GM23338 (cell line): ENCODE measurements around the gene SYCN. TPM values are rescaled to one million over a fixed set of nuclear protein-coding genes. Genes with fewer than 3 reads are reported as not detected.

ENCODE experiments used
- ATAC-seq: fragments of 200-7000 bp; cut with Tn5 transposase; 3 replicates; pipeline ENCODE4 v1.9.1; 2020
- DNase-seq: peaks from one replicate; pipeline ENCODE4 v3.0.0-alpha.2; 2015; ENCODE audit warnings: low spot score
- H2AFZ ChIP-seq: fragments of 200-600 bp; sonication (generic); 2 replicates; pipeline ENCODE4 v1.8.0; 2016; ENCODE audit warnings: antibody characterized with exemption, mild to moderate bottlenecking, moderate library complexity
- H3F3A ChIP-seq: fragments of 200-600 bp; sonication (generic); replicated peaks from 2 replicates; pipeline ENCODE4 v1.8.0; 2017; ENCODE audit warnings: antibody characterized with exemption, mixed run types, low read depth
- H3K27ac ChIP-seq: fragments of 200-600 bp; sonication (generic); 2 replicates; pipeline ENCODE4 v1.6.1; 2016; ENCODE audit warnings: low read depth
- H3K27me3 ChIP-seq: fragments of 200-600 bp; sonication (generic); 2 replicates; pipeline ENCODE4 v1.8.0; 2016; ENCODE audit warnings: mild to moderate bottlenecking, mixed run types, moderate library complexity; ENCODE audit not compliant: insufficient read depth
- H3K36me3 ChIP-seq: fragments of 200-600 bp; sonication (generic); 2 replicates; pipeline ENCODE4 v1.8.0; 2016; ENCODE audit warnings: mild to moderate bottlenecking; ENCODE audit not compliant: insufficient read depth
- H3K4me1 ChIP-seq: fragments of 200-600 bp; sonication (generic); 2 replicates; pipeline ENCODE4 v1.8.0; 2016; ENCODE audit warnings: mild to moderate bottlenecking, moderate library complexity; ENCODE audit not compliant: insufficient read depth
- H3K4me2 ChIP-seq: fragments of 200-600 bp; sonication (generic); 2 replicates; pipeline ENCODE4 v1.7.1; 2017; ENCODE audit warnings: mixed run types
- H3K4me3 ChIP-seq: fragments of 200-600 bp; sonication (generic); 2 replicates; pipeline ENCODE4 v1.6.1; 2016; ENCODE audit warnings: mixed run types
- H3K79me2 ChIP-seq: fragments of 200-600 bp; sonication (generic); replicated peaks from 2 replicates; pipeline ENCODE4 v1.8.0; 2017; ENCODE audit warnings: mild to moderate bottlenecking; ENCODE audit not compliant: insufficient read depth
- H3K9me2 ChIP-seq: fragments of 200-600 bp; sonication (generic); 2 replicates; pipeline ENCODE4 v1.8.0; 2017; ENCODE audit not compliant: insufficient read depth
- H4K20me1 ChIP-seq: fragments of 200-600 bp; sonication (generic); replicated peaks from 2 replicates; pipeline ENCODE4 v1.8.0; 2017; ENCODE audit warnings: mild to moderate bottlenecking; ENCODE audit not compliant: insufficient read depth
- H3K27ac Mint-ChIP-seq: 2 replicates; pipeline ENCODE4 v1.8.0; 2020; ENCODE audit warnings: inconsistent platforms, mild to moderate bottlenecking, moderate library complexity, mixed read lengths
- H3K27me3 Mint-ChIP-seq: 3 replicates; pipeline ENCODE4 v1.8.0; 2022; ENCODE audit warnings: low read depth, mild to moderate bottlenecking, moderate library complexity, mixed read lengths, inconsistent platforms; ENCODE audit not compliant: insufficient read depth, poor library complexity
- H3K36me3 Mint-ChIP-seq: 3 replicates; pipeline ENCODE4 v1.8.0; 2021; ENCODE audit warnings: low read depth, mild to moderate bottlenecking, inconsistent platforms, moderate library complexity, mixed read lengths
- H3K4me1 Mint-ChIP-seq: 3 replicates; pipeline ENCODE4 v1.8.0; 2020; ENCODE audit warnings: mild to moderate bottlenecking, inconsistent platforms, mixed read lengths
- H3K4me3 Mint-ChIP-seq: 3 replicates; pipeline ENCODE4 v1.8.0; 2021; ENCODE audit warnings: moderate library complexity, mild to moderate bottlenecking, inconsistent platforms, mixed read lengths
- H3K9me3 Mint-ChIP-seq: 3 replicates; pipeline ENCODE4 v1.8.0; 2020; ENCODE audit warnings: moderate library complexity, mild to moderate bottlenecking, inconsistent platforms, mixed read lengths
- CREB1 ChIP-seq: fragments of 250-450 bp; sonication (Bioruptor Pico); IDR thresholded peaks from 2 replicates; pipeline ENCODE4 v1.5.0; 2020; ENCODE audit warnings: low read depth, mild to moderate bottlenecking, moderate library complexity
- ETS1 ChIP-seq: IDR thresholded peaks from 2 replicates; pipeline ENCODE4 v1.6.1; 2016; ENCODE audit warnings: antibody characterized with exemption
- EZH2 ChIP-seq: fragments of 200-600 bp; sonication (generic); IDR thresholded peaks from one replicate; pipeline ENCODE4 v1.8.0; 2017; ENCODE audit warnings: antibody characterized with exemption, mild to moderate bottlenecking, low read depth; ENCODE audit not compliant: unreplicated experiment
- EZH2phosphoT487 ChIP-seq: fragments of 200-600 bp; sonication (generic); IDR thresholded peaks from one replicate; pipeline ENCODE4 v1.8.1; 2018; ENCODE audit warnings: antibody characterized with exemption; ENCODE audit not compliant: unreplicated experiment
- JUNB ChIP-seq: IDR thresholded peaks from one replicate; pipeline ENCODE4 v1.6.1; 2016; ENCODE audit warnings: antibody characterized with exemption; ENCODE audit not compliant: unreplicated experiment
- NANOG ChIP-seq: IDR thresholded peaks from 2 replicates; pipeline ENCODE4 v1.6.1; 2016; ENCODE audit warnings: antibody characterized with exemption, borderline replicate concordance
- POLR2AphosphoS5 ChIP-seq: IDR thresholded peaks from 2 replicates; pipeline ENCODE4 v1.6.1; 2016; ENCODE audit warnings: antibody characterized with exemption, low read depth
- STAT1 ChIP-seq: IDR thresholded peaks from one replicate; pipeline ENCODE4 v1.6.1; 2016; ENCODE audit warnings: antibody characterized with exemption; ENCODE audit not compliant: unreplicated experiment
- ZNF114 ChIP-seq: fragments of 250-450 bp; sonication (Bioruptor Pico); IDR thresholded peaks from 2 replicates; pipeline ENCODE4 v1.5.0; 2020; ENCODE audit warnings: mild to moderate bottlenecking, moderate library complexity
- ZNF331 ChIP-seq: fragments of 250-450 bp; sonication (Bioruptor Pico); IDR thresholded peaks from 2 replicates; pipeline ENCODE4 v1.5.0; 2020; ENCODE audit warnings: low read depth, mild to moderate bottlenecking, moderate library complexity
- polyA plus RNA-seq: library from polyadenylated mRNA; unstranded; fragments of >200 nt; fragmentation: Nextera tagmentation; extraction: Ambion mirVana; gene quantifications from 2 replicates; pipeline ENCODE4 v1.2.1, GENCODE V29; 2016
- total RNA-seq: library from RNA; depleted of rRNA; stranded (reverse); fragments of >200 nt; shearing (Covaris generic); gene quantifications from 2 replicates; pipeline ENCODE4 v1.2.3, GENCODE V29; 2014
- TF ChIP-seq, protein P1 (sequence below): IDR thresholded peaks from one replicate; pipeline ENCODE4 v1.6.1; 2018; ENCODE audit warnings: antibody characterized with exemption; ENCODE audit not compliant: unreplicated experiment
- TF ChIP-seq, protein P2 (sequence below), 2 experiments: fragments of 200-600 bp in 1 of 2; sonication (generic) in 1 of 2; conservative IDR thresholded peaks; 2 replicates each; pipeline versions ENCODE4 v1.5.1 to v1.6.1; 2016 to 2017; ENCODE audit warnings: antibody characterized with exemption in 2 of 2, low read depth in 2 of 2, mild to moderate bottlenecking in 2 of 2, moderate library complexity in 1 of 2
- TF ChIP-seq, protein P3 (sequence below): fragments of 250-450 bp; sonication (Bioruptor Pico); IDR thresholded peaks from 2 replicates; pipeline ENCODE4 v1.5.0; 2020; ENCODE audit warnings: mild to moderate bottlenecking, moderate library complexity

SYCN gene
- total and polyA plus RNA-seq, 2 experiments from 2014 or later: not detected

DNA sequence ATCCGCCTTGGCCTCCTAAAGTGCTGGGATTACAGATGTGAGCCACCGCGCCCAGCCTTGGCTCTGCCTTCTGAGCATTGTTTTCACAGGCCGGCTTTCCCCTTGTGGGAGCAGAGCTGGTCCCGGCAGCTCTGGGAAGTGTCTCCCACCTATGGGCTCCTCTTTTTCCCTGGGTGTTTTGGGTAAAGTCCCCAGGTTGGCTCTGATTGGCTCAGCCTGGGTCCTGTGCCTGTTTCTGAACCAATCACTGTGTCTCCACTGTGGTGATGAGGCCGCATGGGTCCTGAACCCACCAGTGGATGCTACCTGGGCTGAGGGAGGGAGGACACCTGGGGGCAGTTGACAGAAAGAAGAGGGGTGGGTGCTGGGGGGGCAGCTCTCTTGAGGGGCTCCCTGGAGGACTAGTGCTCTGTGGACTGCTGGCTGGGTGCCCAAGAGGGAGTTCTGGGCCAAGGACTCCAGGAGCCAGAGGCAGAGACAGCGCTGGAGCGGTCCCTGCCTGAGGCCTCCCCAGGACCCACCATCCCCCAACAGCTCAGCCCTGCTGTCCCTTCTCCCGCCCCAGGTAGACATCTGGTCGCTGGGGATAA, 26.9 kb downstream of the SYCN start:
- Histone ChIP-seq H3K36me3 (no peaks in the 10 kb centered on the region; the same call in 1 of the 2 replicates), H3K27me3 (no peaks in the 10 kb centered on the region), H3K79me2 (no peaks in the 10 kb centered on the region), H3K4me2 (no peak overlapping the region), H3K4me3 (no peak overlapping the region), H2AFZ (no peak overlapping the region), H3F3A (no peaks in the 10 kb centered on the region), H3K4me1 (no peaks in the 10 kb centered on the region), H4K20me1 (0 out of 2 replicates have a peak, but pooled peaks cover 2% of the 10 kb centered on the region), H3K9me2 (no peaks in the 10 kb centered on the region), H3K27ac (no peak overlapping the region)
- DNase-seq (no peak), ATAC-seq (no peak; the same call in 2 of the 3 replicates)
- Mint-ChIP-seq H3K4me1 (no peaks in the 10 kb centered on the region), H3K36me3 (no peaks in the 10 kb centered on the region; the same call in 2 of the 3 replicates), H3K9me3 (no peaks in the 10 kb centered on the region), H3K27me3 (peaks cover 2% of the 10 kb centered on the region), H3K4me3 (no peak overlapping the region), H3K27ac (no peak overlapping the region)
- TF ChIP-seq STAT1 (no peak), POLR2AphosphoS5 (no peak), NANOG (no peak), EZH2 (no peak), ETS1 (no peak), ZNF114 (no peak), ZNF331 (CRISPR knock-in tag) (no peak), JUNB (no peak), EZH2phosphoT487 (no peak), CREB1 (CRISPR knock-in tag) (no peak)
- TF ChIP-seq, protein P1, sequence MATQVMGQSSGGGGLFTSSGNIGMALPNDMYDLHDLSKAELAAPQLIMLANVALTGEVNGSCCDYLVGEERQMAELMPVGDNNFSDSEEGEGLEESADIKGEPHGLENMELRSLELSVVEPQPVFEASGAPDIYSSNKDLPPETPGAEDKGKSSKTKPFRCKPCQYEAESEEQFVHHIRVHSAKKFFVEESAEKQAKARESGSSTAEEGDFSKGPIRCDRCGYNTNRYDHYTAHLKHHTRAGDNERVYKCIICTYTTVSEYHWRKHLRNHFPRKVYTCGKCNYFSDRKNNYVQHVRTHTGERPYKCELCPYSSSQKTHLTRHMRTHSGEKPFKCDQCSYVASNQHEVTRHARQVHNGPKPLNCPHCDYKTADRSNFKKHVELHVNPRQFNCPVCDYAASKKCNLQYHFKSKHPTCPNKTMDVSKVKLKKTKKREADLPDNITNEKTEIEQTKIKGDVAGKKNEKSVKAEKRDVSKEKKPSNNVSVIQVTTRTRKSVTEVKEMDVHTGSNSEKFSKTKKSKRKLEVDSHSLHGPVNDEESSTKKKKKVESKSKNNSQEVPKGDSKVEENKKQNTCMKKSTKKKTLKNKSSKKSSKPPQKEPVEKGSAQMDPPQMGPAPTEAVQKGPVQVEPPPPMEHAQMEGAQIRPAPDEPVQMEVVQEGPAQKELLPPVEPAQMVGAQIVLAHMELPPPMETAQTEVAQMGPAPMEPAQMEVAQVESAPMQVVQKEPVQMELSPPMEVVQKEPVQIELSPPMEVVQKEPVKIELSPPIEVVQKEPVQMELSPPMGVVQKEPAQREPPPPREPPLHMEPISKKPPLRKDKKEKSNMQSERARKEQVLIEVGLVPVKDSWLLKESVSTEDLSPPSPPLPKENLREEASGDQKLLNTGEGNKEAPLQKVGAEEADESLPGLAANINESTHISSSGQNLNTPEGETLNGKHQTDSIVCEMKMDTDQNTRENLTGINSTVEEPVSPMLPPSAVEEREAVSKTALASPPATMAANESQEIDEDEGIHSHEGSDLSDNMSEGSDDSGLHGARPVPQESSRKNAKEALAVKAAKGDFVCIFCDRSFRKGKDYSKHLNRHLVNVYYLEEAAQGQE: no peak
- TF ChIP-seq, protein P2, sequence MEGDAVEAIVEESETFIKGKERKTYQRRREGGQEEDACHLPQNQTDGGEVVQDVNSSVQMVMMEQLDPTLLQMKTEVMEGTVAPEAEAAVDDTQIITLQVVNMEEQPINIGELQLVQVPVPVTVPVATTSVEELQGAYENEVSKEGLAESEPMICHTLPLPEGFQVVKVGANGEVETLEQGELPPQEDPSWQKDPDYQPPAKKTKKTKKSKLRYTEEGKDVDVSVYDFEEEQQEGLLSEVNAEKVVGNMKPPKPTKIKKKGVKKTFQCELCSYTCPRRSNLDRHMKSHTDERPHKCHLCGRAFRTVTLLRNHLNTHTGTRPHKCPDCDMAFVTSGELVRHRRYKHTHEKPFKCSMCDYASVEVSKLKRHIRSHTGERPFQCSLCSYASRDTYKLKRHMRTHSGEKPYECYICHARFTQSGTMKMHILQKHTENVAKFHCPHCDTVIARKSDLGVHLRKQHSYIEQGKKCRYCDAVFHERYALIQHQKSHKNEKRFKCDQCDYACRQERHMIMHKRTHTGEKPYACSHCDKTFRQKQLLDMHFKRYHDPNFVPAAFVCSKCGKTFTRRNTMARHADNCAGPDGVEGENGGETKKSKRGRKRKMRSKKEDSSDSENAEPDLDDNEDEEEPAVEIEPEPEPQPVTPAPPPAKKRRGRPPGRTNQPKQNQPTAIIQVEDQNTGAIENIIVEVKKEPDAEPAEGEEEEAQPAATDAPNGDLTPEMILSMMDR (conservative IDR thresholded peaks at IDR 0.05; ENCODE audit: low read depth in 2 of 2): no peak
- TF ChIP-seq, protein P3, sequence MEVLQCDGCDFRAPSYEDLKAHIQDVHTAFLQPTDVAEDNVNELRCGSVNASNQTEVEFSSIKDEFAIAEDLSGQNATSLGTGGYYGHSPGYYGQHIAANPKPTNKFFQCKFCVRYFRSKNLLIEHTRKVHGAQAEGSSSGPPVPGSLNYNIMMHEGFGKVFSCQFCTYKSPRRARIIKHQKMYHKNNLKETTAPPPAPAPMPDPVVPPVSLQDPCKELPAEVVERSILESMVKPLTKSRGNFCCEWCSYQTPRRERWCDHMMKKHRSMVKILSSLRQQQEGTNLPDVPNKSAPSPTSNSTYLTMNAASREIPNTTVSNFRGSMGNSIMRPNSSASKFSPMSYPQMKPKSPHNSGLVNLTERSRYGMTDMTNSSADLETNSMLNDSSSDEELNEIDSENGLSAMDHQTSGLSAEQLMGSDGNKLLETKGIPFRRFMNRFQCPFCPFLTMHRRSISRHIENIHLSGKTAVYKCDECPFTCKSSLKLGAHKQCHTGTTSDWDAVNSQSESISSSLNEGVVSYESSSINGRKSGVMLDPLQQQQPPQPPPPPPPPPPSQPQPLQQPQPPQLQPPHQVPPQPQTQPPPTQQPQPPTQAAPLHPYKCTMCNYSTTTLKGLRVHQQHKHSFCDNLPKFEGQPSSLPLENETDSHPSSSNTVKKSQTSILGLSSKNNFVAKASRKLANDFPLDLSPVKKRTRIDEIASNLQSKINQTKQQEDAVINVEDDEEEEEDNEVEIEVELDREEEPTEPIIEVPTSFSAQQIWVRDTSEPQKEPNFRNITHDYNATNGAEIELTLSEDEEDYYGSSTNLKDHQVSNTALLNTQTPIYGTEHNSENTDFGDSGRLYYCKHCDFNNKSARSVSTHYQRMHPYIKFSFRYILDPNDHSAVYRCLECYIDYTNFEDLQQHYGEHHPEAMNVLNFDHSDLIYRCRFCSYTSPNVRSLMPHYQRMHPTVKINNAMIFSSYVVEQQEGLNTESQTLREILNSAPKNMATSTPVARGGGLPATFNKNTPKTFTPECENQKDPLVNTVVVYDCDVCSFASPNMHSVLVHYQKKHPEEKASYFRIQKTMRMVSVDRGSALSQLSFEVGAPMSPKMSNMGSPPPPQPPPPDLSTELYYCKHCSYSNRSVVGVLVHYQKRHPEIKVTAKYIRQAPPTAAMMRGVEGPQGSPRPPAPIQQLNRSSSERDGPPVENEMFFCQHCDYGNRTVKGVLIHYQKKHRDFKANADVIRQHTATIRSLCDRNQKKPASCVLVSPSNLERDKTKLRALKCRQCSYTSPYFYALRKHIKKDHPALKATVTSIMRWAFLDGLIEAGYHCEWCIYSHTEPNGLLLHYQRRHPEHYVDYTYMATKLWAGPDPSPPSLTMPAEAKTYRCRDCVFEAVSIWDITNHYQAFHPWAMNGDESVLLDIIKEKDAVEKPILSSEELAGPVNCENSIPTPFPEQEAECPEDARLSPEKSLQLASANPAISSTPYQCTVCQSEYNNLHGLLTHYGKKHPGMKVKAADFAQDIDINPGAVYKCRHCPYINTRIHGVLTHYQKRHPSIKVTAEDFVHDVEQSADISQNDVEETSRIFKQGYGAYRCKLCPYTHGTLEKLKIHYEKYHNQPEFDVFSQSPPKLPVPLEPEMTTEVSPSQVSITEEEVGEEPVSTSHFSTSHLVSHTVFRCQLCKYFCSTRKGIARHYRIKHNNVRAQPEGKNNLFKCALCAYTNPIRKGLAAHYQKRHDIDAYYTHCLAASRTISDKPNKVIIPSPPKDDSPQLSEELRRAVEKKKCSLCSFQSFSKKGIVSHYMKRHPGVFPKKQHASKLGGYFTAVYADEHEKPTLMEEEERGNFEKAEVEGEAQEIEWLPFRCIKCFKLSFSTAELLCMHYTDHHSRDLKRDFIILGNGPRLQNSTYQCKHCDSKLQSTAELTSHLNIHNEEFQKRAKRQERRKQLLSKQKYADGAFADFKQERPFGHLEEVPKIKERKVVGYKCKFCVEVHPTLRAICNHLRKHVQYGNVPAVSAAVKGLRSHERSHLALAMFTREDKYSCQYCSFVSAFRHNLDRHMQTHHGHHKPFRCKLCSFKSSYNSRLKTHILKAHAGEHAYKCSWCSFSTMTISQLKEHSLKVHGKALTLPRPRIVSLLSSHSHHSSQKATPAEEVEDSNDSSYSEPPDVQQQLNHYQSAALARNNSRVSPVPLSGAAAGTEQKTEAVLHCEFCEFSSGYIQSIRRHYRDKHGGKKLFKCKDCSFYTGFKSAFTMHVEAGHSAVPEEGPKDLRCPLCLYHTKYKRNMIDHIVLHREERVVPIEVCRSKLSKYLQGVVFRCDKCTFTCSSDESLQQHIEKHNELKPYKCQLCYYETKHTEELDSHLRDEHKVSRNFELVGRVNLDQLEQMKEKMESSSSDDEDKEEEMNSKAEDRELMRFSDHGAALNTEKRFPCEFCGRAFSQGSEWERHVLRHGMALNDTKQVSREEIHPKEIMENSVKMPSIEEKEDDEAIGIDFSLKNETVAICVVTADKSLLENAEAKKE: no peak
